Calu3 (cell line): ENCODE measurements around the gene ERN2. TPM values are rescaled to one million over a fixed set of nuclear protein-coding genes. Genes with fewer than 3 reads are reported as not detected.
"Not testable (repeated sequence)": the region's sequence is repeated elsewhere in the genome, so short reads cannot be mapped to it uniquely, and the experiment has no call there.

Experiments
- BruUV-seq: library from RNA; stranded (reverse); fragments of 400-500 nt; replicated peaks from 2 replicates; lab custom pipeline; 2021; lab: Mats Ljungman, UMichigan
- CTCF ChIA-PET: fragments of 300-600 bp; sonication (Branson Sonifier 250); formaldehyde crosslinking; loops from one replicate; lab custom pipeline; 2022; ENCODE audit warnings: antibody characterized with exemption; lab: Charles Lee
- DNase-seq: peaks from one replicate; pipeline ENCODE4 v3.0.0; 2022
- H3K27ac Mint-ChIP-seq: one replicate; pipeline ENCODE4 v1.8.0; 2022; ENCODE audit warnings: mixed read lengths; ENCODE audit not compliant: unreplicated experiment
- H3K27me3 Mint-ChIP-seq: one replicate; pipeline ENCODE4 v1.8.0; 2022; ENCODE audit warnings: mixed read lengths; ENCODE audit not compliant: unreplicated experiment
- H3K36me3 Mint-ChIP-seq: one replicate; pipeline ENCODE4 v1.8.0; 2022; ENCODE audit warnings: mild to moderate bottlenecking, moderate library complexity, mixed read lengths; ENCODE audit not compliant: insufficient read depth, unreplicated experiment
- H3K4me1 Mint-ChIP-seq: one replicate; pipeline ENCODE4 v1.8.0; 2022; ENCODE audit warnings: mild to moderate bottlenecking, low read depth, mixed read lengths; ENCODE audit not compliant: unreplicated experiment
- H3K4me3 Mint-ChIP-seq: one replicate; pipeline ENCODE4 v1.8.0; 2022; ENCODE audit warnings: mild to moderate bottlenecking, low read depth, moderate library complexity, mixed read lengths; ENCODE audit not compliant: unreplicated experiment
- H3K9me3 Mint-ChIP-seq: one replicate; pipeline ENCODE4 v1.8.0; 2022; ENCODE audit warnings: low read depth, mixed read lengths; ENCODE audit not compliant: unreplicated experiment
- CTCF ChIP-seq: fragments of 200-600 bp; IDR thresholded peaks from one replicate; pipeline ENCODE4 v1.8.0; 2022; ENCODE audit warnings: antibody characterized with exemption; ENCODE audit not compliant: unreplicated experiment
- intact Hi-C: fragments of 100-400 bp; cut with micrococcal nuclease; formaldehyde crosslinking; loops from one replicate; pipeline ENCODE4 v1.10.0; 2022; ENCODE audit not compliant: unreplicated experiment
- total RNA-seq: library from RNA; stranded (reverse); gene quantifications from 2 replicates; pipeline ENCODE4 v1.2.3, GENCODE V29; 2022

ERN2 gene
- total RNA-seq, 1 experiment from 2014 or later = 3.2 TPM

GRCh38 chr16:23745263-23745662 lies 32.2 kb upstream of the ERN2 start:
- BruUV-seq = no TSS peak
- Mint-ChIP-seq H3K27me3 (peaks cover 72% of the 10 kb centered on the region), H3K9me3 (peaks cover 2% of the 10 kb centered on the region), H3K4me3 (no peak overlapping the region), H3K27ac (no peak overlapping the region), H3K4me1 (no peaks in the 10 kb centered on the region), H3K36me3 (no peaks in the 10 kb centered on the region)
- intact Hi-C loops = loop anchor here (10.0 kb wide), 1 partner anchor 760 kb away; no protein-coding TSS in a partner anchor
- no peak for TF ChIP-seq CTCF
- CTCF ChIA-PET = no interaction called here
- DNase-seq = no peak

GRCh38 chr16:23742766-23743165 lies 29.7 kb upstream of the ERN2 start:
- no peak for DNase-seq
- H3K27me3 Mint-ChIP-seq = peaks cover 94% of the 10 kb centered on the region
- H3K9me3 Mint-ChIP-seq = peaks cover 2% of the 10 kb centered on the region
- no peaks in the 10 kb centered on the region for H3K4me1 Mint-ChIP-seq
- no peak overlapping the region for H3K27ac Mint-ChIP-seq
- intact Hi-C loops = loop anchor here (10.0 kb wide), 1 partner anchor 762 kb away; no protein-coding TSS in a partner anchor
- no peak overlapping the region for H3K4me3 Mint-ChIP-seq
- no TSS peak for BruUV-seq
- CTCF ChIA-PET = no interaction called here
- no peaks in the 10 kb centered on the region for H3K36me3 Mint-ChIP-seq
- TF ChIP-seq CTCF = no peak

GRCh38 chr16:23741675-23742303 lies 28.8 kb upstream of the ERN2 start:
- Mint-ChIP-seq H3K9me3 (no peaks in the 10 kb centered on the region), H3K27me3 (peaks cover 94% of the 10 kb centered on the region), H3K4me1 (no peaks in the 10 kb centered on the region), H3K36me3 (no peaks in the 10 kb centered on the region), H3K4me3 (no peak overlapping the region), H3K27ac (no peak overlapping the region)
- no peak for TF ChIP-seq CTCF
- no peak for DNase-seq
- intact Hi-C loops = loop anchor here (10.0 kb wide), 1 partner anchor 763 kb away; no protein-coding TSS in a partner anchor
- CTCF ChIA-PET = no interaction called here
- no TSS peak for BruUV-seq

GRCh38 chr16:23739516-23739915 lies 26.5 kb upstream of the ERN2 start:
- H3K36me3 Mint-ChIP-seq = no peaks in the 10 kb centered on the region
- BruUV-seq = no TSS peak
- H3K27me3 Mint-ChIP-seq = peaks cover 74% of the 10 kb centered on the region
- no peak for TF ChIP-seq CTCF
- H3K4me3 Mint-ChIP-seq = no peak overlapping the region
- no peaks in the 10 kb centered on the region for H3K9me3 Mint-ChIP-seq
- no peak for DNase-seq
- CTCF ChIA-PET = interaction anchor here (0.6 kb wide), 1 partner anchor 260 kb away, joined by 4 read pairs; no protein-coding TSS in a partner anchor
- H3K4me1 Mint-ChIP-seq = no peaks in the 10 kb centered on the region
- H3K27ac Mint-ChIP-seq = no peak overlapping the region
- intact Hi-C loops = loop anchor here (5.0 kb wide), 1 partner anchor 63 kb away; no protein-coding TSS in a partner anchor

- H3K27ac Mint-ChIP-seq, CTCF ChIA-PET, BruUV-seq, H3K36me3 Mint-ChIP-seq, DNase-seq, H3K9me3 Mint-ChIP-seq, H3K4me3 Mint-ChIP-seq, H3K4me1 Mint-ChIP-seq: not testable (repeated sequence)
- intact Hi-C loops = loop anchor here (5.0 kb wide), 1 partner anchor 65 kb away; no protein-coding TSS in a partner anchor
- peaks cover 54% of the 10 kb centered on the region for H3K27me3 Mint-ChIP-seq
Measured at GRCh38 chr16:23737423-23738028, 24.5 kb upstream of the ERN2 start.
